Measurements from ENCODE around the gene SPINK1.

The SPINK1 gene

DNA sequence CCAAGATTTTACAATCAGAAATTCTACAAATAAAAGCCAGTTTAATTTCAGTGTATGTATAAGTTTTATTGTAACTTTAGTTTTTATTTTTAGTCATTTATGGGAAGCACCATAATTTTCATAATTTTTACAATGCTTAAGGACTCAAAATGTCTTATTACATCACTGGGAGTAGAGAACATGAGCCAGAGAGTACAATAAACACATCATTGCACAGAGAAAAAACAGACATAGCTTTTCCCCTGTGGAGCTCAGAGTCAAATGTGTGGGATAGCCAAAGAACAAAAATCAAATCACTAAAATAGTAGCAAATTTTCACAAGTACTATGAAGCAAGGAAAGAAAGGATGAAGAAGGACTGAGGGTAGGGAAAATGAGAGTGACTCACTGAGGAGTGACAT lies 43.4 kb downstream of the SPINK1 start:
- H3K27ac Mint-ChIP-seq (ENCODE audit: low read depth): no peak overlapping the region
- H3K4me3 Mint-ChIP-seq: no peak overlapping the region
- H3K27me3 Mint-ChIP-seq: no peaks in the 10 kb centered on the region
- ATAC-seq (replicated peaks; ENCODE audit: extremely low read depth, poor library complexity, severe bottlenecking) (no peak), DNase-seq (ENCODE audit: low spot score in 2 of 2) (no peak)
- H3K9me3 Mint-ChIP-seq: no peaks in the 10 kb centered on the region
- H3K4me1 Mint-ChIP-seq: peaks cover 5% of the 10 kb centered on the region
- no peaks in the 10 kb centered on the region for H3K36me3 Mint-ChIP-seq (ENCODE audit: insufficient read depth)

DNA sequence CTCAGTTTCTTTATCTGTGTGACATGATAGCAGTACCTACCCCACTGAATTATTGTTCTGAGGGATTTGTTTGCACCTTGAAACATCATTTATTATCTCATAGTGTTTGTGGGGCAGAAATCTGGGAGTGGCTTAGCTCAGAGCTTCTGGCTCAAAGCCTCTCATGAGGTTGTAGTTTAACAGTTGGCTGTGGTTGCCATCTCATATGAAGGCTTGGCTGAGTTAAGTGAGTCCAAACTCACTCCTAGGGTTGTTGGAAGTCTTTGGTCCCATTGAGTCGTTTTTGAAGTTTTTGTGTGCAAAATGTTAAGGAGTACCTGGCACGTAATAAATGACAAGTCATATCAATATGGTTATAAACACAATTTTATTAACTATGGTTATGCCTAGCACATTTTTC lies 45.3 kb downstream of the SPINK1 start:
- Mint-ChIP-seq H3K36me3 (ENCODE audit: insufficient read depth) (peaks cover 5% of the 10 kb centered on the region), H3K4me3 (no peak overlapping the region), H3K4me1 (peaks cover 21% of the 10 kb centered on the region), H3K9me3 (no peaks in the 10 kb centered on the region), H3K27ac (ENCODE audit: low read depth) (no peak overlapping the region), H3K27me3 (no peaks in the 10 kb centered on the region)
- no peak for DNase-seq (ENCODE audit: low spot score in 2 of 2)
- no peak for ATAC-seq (replicated peaks; ENCODE audit: extremely low read depth, poor library complexity, severe bottlenecking)

DNA sequence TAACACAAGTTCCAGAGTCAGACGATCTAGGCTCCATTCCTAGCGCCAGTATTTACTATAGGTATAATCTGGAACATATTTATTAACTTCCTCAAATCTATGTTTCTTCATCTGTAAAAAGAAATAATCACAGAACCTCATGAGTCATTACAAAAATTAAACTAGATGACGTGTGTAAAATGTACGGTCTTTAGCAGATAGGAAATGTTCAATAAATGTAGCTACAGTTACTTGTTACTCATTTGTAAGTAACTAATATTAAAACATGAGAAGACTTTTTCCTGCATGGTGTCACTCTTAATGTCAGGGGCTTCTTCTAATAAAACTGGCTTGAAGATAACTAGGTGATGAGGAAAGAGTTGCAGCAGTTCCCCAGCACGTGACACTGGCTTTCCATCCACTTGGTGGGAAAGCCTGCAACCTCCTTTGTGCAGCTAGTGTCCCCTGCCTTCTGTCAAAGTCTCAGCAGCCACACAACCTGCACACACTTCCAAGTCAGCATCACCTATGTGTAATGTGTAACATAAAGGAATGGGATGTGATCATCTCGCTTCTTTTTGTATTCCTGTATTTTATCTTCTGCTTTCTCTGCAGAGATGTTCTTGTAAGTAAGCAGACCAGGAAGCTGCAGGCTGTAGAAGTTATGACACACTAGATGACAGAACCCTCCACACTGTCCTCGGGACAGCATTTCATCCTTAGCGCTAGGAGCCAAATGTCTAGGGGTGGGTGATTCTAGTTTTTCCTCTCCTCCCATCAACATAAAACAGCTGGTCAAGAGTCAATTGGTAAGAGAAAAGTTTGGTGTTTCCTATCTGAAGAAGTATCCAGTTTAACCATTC lies 47.1 kb downstream of the SPINK1 start:
- Mint-ChIP-seq H3K4me3 (no peak overlapping the region), H3K27ac (ENCODE audit: low read depth) (no peak overlapping the region), H3K9me3 (no peaks in the 10 kb centered on the region), H3K36me3 (ENCODE audit: insufficient read depth) (peaks cover 5% of the 10 kb centered on the region), H3K4me1 (peaks cover 37% of the 10 kb centered on the region), H3K27me3 (no peaks in the 10 kb centered on the region)
- DNase-seq (ENCODE audit: low spot score in 2 of 2) (no peak), ATAC-seq (replicated peaks; ENCODE audit: extremely low read depth, poor library complexity, severe bottlenecking) (no peak)

DNA sequence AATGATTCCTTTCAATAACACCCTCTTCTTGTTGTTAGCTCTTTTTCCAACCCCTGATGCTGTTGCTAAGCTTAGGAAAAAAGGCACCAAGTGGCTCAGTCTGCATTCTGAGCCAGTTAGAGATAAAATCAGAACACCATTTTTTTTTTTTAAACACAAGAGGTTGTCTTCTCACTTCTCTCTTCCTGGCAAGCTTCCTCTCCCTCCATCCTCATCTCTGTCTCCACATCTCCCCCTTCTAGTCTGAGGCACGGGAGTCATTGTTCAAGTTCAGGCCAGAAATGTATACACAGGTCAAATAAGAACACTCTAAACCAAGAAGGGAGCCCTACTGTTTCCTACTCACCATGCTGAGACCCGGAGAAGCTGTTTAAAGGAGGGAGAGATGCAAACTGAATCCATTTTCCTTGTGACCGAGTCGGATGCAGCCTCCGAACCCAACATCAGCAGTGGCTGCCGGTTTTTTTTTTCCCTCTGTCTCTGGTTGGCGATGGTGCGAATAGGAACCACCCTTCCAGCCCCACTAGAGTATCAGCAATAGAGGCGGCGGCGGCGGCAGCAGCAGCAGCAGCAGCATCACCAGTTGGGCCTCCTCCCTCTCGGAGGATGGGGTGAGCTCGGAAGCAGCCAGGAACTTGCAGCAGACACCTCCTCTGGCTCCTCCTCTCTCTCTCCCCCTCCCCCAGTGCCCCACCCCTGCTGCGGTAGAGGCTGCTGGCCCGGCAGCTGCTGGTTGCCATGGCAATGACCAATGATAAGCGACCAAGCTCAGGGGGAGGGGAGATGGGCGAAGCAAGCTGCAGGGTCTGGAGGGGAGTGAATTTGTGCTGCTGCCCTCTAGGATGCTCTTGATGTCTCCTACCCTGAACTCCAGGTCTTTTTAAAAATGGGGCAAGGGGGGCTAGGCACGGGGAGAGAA lies 49.1 kb downstream of the SPINK1 start, which contains the start of gene JAKMIP2:
JAKMIP2 (minus strand) TSS at position 619 of the 919 bp plus-strand sequence. CDS start 110,922 bp downstream, outside the sequence.
- DNase-seq (ENCODE audit: low spot score in 2 of 2): peak; percentile 56 to 70
- Mint-ChIP-seq H3K4me1 (peaks cover 37% of the 10 kb centered on the region), H3K27me3 (no peaks in the 10 kb centered on the region), H3K9me3 (no peaks in the 10 kb centered on the region), H3K27ac (ENCODE audit: low read depth) (peak within 1 kb of the TSS; percentile 94), H3K36me3 (ENCODE audit: insufficient read depth) (peaks cover 5% of the 10 kb centered on the region), H3K4me3 (peak within 1 kb of the TSS; percentile 84)
- peak; percentile 92 for ATAC-seq (replicated peaks; ENCODE audit: extremely low read depth, poor library complexity, severe bottlenecking)

DNA sequence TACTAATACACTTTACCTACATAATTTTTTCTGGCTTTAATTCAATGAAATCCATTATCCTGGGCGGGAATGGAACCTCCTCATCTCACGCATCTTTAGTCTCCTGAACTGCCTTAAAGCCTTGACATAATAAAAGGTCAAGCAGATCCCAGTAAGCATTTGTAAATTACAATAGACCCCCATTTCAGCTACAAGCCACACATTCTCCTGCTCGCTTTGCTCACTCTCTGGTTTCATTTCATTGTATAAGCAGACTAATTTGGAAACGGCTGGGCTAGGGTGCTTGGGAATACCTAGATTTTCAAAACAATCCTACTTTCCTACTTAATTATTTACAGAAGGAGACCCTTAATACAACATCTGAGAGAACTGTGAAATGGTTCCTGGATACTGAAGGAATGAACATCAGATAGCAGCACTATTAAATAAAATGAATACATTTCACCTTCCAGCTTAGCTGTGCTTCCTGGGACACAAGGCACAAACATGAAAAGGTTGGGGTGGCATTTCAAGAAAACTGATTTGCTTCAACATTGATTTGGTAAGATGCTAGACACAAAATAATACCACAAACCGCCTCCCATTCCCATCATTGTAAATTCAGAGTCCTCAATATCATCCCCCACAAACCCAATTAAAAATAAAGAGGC lies 50.4 kb downstream of the SPINK1 start:
- no peak for DNase-seq (ENCODE audit: low spot score in 2 of 2)
- H3K27ac Mint-ChIP-seq (ENCODE audit: low read depth): peak overlapping the region; percentile 94
- peak overlapping the region; percentile 84 for H3K4me3 Mint-ChIP-seq
- peaks cover 5% of the 10 kb centered on the region for H3K36me3 Mint-ChIP-seq (ENCODE audit: insufficient read depth)
- H3K4me1 Mint-ChIP-seq: peaks cover 42% of the 10 kb centered on the region
- no peak for ATAC-seq (replicated peaks; ENCODE audit: extremely low read depth, poor library complexity, severe bottlenecking)
- no peaks in the 10 kb centered on the region for H3K27me3 Mint-ChIP-seq
- H3K9me3 Mint-ChIP-seq: no peaks in the 10 kb centered on the region

DNA sequence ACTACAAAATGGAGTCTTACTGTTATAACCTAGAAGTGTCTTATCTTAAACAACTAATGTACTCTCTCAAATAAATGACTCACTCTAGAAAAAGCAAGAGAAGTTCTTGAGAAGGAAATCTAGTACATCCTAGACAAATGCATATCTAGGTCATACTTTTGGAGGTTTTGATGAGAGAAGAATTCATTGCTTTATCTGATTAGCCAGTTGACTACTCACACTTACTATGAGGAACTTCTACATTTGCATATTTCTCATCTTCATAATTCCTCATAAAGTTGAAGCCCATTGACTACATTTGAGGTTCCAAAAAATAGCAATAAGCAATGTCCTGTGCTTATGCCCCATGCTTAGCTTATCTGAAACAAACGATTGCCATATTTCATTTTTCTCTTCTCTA lies 51.8 kb downstream of the SPINK1 start:
- Mint-ChIP-seq H3K4me3 (no peak overlapping the region), H3K27ac (ENCODE audit: low read depth) (peak overlapping the region; percentile 94), H3K9me3 (no peaks in the 10 kb centered on the region), H3K27me3 (no peaks in the 10 kb centered on the region), H3K36me3 (ENCODE audit: insufficient read depth) (peaks cover 5% of the 10 kb centered on the region), H3K4me1 (peaks cover 42% of the 10 kb centered on the region)
- DNase-seq (ENCODE audit: low spot score in 2 of 2) (no peak), ATAC-seq (replicated peaks; ENCODE audit: extremely low read depth, poor library complexity, severe bottlenecking) (no peak)

DNA sequence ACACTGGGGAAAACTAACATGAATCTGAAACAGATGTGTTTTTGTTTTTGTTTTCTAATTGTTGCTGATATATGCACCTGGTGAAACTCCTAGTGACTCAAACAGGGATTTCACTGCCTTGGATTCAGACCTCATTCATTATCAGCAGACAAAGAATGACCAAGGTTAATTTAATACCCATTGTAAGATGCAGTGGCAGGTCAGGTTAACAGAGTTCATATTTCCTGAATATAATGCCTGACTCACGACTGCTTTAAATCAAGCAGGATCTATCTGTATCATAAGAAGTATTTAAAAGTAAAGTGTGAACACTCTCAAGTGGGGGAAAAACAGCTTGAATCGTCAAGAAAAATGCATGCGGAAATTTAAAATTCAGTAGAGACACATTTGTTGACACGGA lies 54.5 kb downstream of the SPINK1 start:
- H3K4me3 Mint-ChIP-seq: no peak overlapping the region
- no peaks in the 10 kb centered on the region for H3K27me3 Mint-ChIP-seq
- no peak for DNase-seq (ENCODE audit: low spot score in 2 of 2)
- ATAC-seq (replicated peaks; ENCODE audit: extremely low read depth, poor library complexity, severe bottlenecking): no peak
- H3K27ac Mint-ChIP-seq (ENCODE audit: low read depth): peak overlapping the region; percentile 65
- H3K4me1 Mint-ChIP-seq: peaks cover 28% of the 10 kb centered on the region
- no peaks in the 10 kb centered on the region for H3K9me3 Mint-ChIP-seq
- H3K36me3 Mint-ChIP-seq (ENCODE audit: insufficient read depth): no peaks in the 10 kb centered on the region

All from central memory CD8-positive, alpha-beta T cell (primary cell).